Fibroblast of skin of back (primary cell): ENCODE data around the gene MLXIPL.
"Not testable (repeated sequence)": the region's sequence is repeated elsewhere in the genome, so short reads cannot be mapped to it uniquely, and the experiment has no call there.

ENCODE experiments used
- DNase-seq: peaks from one replicate; pipeline ENCODE4 v3.0.0-alpha.2; 2013

MLXIPL gene

GRCh38 chr7:73611017-73611555 is 13.2 kb downstream of the MLXIPL start:
- no peak for DNase-seq

GRCh38 chr7:73610105-73610504 is 14.2 kb downstream of the MLXIPL start:
- no peak for DNase-seq

GRCh38 chr7:73607692-73607983 is 16.7 kb downstream of the MLXIPL start:
- DNase-seq: not testable (repeated sequence)

- DNase-seq: peak; percentile 38
Observed at GRCh38 chr7:73606801-73607691, 17.3 kb downstream of the MLXIPL start.

- DNase-seq: no peak
Observed at GRCh38 chr7:73605601-73606220, 18.6 kb downstream of the MLXIPL start.

GRCh38 chr7:73602721-73603651 is 21.3 kb downstream of the MLXIPL start:
- DNase-seq: no peak

GRCh38 chr7:73599916-73600315 is 24.4 kb downstream of the MLXIPL start:
- DNase-seq: no peak

- DNase-seq: no peak
Observed at GRCh38 chr7:73599151-73599882, 25.0 kb downstream of the MLXIPL start.

- no peak for DNase-seq
Observed at GRCh38 chr7:73597978-73598782, 26.1 kb downstream of the MLXIPL start.

GRCh38 chr7:73596191-73597065 is 27.9 kb downstream of the MLXIPL start:
- no peak for DNase-seq

GRCh38 chr7:73595358-73595757 is 29.0 kb downstream of the MLXIPL start:
- DNase-seq: no peak

- DNase-seq: no peak
Observed at GRCh38 chr7:73593207-73594045, 30.9 kb downstream of the MLXIPL start.

- DNase-seq: no peak
Observed at GRCh38 chr7:73586911-73587310, 37.4 kb downstream of the MLXIPL start.

- DNase-seq: no peak
Observed at GRCh38 chr7:73585196-73585595, 39.1 kb downstream of the MLXIPL start.

- no peak for DNase-seq
Observed at GRCh38 chr7:73582664-73583202, 41.6 kb downstream of the MLXIPL start.

GRCh38 chr7:73581006-73581405 is 43.3 kb downstream of the MLXIPL start:
- not testable (repeated sequence) for DNase-seq

GRCh38 chr7:73578342-73579128 is 45.8 kb downstream of the MLXIPL start, which contains the start of gene TBL2:
Gene TBL2 (minus strand): TSS chr7:73578579. CDS start chr7:73578549, 30 bp downstream.
- DNase-seq: peak; percentile 98
